GM18951 (cell line): ENCODE data around the gene LRRK1.

Experiments used
- POLR2A ChIP-seq: IDR thresholded peaks from 4 replicates; pipeline ENCODE4 v1.6.1; 2011; ENCODE audit warnings: mild to moderate bottlenecking; ENCODE audit not compliant: insufficient read length, insufficient read depth; ENCODE audit errors: extremely low read depth
- in situ Hi-C: fragments of 300-500 bp; cut with MboI; formaldehyde crosslinking; loops from one replicate; pipeline ENCODE4 v1.12.0; 2022; ENCODE audit warnings: low sequenced_read_pairs, mixed read lengths, inconsistent platforms; ENCODE audit not compliant: unreplicated experiment

LRRK1 gene, protein sequence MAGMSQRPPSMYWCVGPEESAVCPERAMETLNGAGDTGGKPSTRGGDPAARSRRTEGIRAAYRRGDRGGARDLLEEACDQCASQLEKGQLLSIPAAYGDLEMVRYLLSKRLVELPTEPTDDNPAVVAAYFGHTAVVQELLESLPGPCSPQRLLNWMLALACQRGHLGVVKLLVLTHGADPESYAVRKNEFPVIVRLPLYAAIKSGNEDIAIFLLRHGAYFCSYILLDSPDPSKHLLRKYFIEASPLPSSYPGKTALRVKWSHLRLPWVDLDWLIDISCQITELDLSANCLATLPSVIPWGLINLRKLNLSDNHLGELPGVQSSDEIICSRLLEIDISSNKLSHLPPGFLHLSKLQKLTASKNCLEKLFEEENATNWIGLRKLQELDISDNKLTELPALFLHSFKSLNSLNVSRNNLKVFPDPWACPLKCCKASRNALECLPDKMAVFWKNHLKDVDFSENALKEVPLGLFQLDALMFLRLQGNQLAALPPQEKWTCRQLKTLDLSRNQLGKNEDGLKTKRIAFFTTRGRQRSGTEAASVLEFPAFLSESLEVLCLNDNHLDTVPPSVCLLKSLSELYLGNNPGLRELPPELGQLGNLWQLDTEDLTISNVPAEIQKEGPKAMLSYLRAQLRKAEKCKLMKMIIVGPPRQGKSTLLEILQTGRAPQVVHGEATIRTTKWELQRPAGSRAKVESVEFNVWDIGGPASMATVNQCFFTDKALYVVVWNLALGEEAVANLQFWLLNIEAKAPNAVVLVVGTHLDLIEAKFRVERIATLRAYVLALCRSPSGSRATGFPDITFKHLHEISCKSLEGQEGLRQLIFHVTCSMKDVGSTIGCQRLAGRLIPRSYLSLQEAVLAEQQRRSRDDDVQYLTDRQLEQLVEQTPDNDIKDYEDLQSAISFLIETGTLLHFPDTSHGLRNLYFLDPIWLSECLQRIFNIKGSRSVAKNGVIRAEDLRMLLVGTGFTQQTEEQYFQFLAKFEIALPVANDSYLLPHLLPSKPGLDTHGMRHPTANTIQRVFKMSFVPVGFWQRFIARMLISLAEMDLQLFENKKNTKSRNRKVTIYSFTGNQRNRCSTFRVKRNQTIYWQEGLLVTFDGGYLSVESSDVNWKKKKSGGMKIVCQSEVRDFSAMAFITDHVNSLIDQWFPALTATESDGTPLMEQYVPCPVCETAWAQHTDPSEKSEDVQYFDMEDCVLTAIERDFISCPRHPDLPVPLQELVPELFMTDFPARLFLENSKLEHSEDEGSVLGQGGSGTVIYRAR (N-terminal part only)

GRCh38 chr15:100918690-100919480 is at the start of gene LRRK1:
TSS of gene LRRK1 (plus strand) at chr15:100919357. CDS start at chr15:100924633, 5,276 bp downstream.
- in situ Hi-C loops, result loop anchor here (5.0 to 25.0 kb wide), 2 partner anchors 88 to 343 kb away; partner anchors contain the start of gene CHSY1
- TF ChIP-seq POLR2A, result peak; percentile 61

DNA sequence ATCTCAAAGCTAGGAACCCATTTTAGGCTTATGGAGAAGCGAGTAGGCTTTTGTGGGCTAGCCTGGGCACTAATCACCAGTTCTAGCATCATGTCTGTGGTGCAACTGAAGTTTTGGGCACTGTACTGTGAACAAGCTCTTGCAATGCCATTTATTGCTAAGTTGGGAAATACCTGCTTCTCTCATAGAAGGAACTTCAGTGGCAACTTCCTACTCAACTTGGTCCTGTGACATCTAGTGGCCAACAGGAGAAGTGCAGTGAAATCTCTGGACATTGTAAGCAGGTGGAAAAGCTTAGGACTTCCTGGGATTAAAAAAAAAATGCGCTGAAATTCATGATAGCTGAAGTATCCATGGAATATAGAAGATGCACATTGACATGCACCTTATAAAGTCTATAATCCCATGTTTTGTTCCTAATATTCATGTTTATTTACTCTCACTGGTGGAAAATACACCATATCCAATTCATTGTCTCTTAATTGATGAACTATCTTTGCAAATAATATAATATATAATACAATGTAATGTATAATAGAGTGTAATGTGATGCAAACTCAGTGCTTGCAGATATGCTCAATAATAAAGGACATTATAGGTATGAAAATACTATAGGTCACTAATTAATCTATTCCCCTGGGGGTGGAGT is 46.0 kb upstream of the LRRK1 start:
- TF ChIP-seq POLR2A, result no peak
- in situ Hi-C loops, result loop anchor here (10.0 kb wide), 1 partner anchor 238 kb away; no protein-coding TSS in a partner anchor

- in situ Hi-C loops, result loop anchor here (10.0 kb wide), 1 partner anchor 241 kb away; no protein-coding TSS in a partner anchor
- TF ChIP-seq POLR2A, result no peak
These were observed 43.7 kb upstream of the LRRK1 start for GRCh38 chr15:100875495-100875894.

GRCh38 chr15:100875976-100876375 is 43.2 kb upstream of the LRRK1 start:
- in situ Hi-C loops, result loop anchor here (10.0 kb wide), 1 partner anchor 241 kb away; no protein-coding TSS in a partner anchor
- TF ChIP-seq POLR2A, result no peak

DNA sequence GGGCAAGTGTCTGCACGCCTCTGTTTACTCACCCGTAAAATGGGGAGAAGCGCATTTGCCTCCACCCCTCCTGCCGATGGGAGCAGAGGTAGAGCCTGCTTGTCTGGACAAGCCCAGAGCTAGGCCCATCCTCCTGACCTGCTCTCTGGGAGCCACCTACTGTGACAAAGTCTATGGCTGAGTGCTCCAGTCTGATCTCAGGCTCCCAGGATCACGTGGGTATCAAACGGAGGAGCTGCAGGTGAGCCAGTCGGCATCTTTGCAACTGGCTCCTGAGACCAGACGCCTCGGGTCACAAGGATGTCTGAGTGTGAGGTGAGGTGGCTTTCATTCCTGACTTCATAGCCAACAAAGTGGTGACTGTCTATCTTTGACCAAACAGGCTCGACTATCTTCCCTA is 41.6 kb upstream of the LRRK1 start:
- no peak for TF ChIP-seq POLR2A
- in situ Hi-C loops, result loop anchor here (10.0 kb wide), 1 partner anchor 243 kb away; no protein-coding TSS in a partner anchor

- in situ Hi-C loops, result loop anchor here (10.0 kb wide), 1 partner anchor 243 kb away; no protein-coding TSS in a partner anchor
- TF ChIP-seq POLR2A, result no peak
These were observed 41.0 kb upstream of the LRRK1 start for GRCh38 chr15:100878130-100878529.

DNA sequence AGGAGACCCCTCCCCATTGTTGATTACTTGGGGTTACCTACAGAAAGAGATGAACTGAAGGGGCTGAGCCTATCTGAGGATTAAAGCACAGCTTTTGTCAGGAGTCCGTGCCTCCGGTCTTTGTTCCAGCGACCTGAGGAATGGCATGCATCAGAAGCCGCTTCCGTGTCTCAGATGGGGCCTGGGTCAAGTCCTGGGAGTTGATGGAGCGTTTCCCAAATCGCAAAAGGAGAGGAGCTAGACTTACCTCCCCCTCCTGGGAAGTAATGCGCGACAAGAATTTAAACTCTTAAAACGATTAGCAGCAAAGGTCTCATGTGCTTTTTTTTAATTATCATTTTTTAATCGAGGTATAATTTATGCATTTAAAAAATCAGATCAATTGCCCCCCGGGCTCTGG is 40.5 kb upstream of the LRRK1 start:
- in situ Hi-C loops, result loop anchor here (10.0 kb wide), 1 partner anchor 244 kb away; no protein-coding TSS in a partner anchor

GRCh38 chr15:100879061-100879463 is 40.1 kb upstream of the LRRK1 start:
- in situ Hi-C loops, result loop anchor here (10.0 kb wide), 1 partner anchor 244 kb away; no protein-coding TSS in a partner anchor
- TF ChIP-seq POLR2A, result no peak

More for the DNA sequence above, 40.5 kb upstream of the LRRK1 start:
- no peak for TF ChIP-seq POLR2A

- TF ChIP-seq POLR2A, result no peak
- in situ Hi-C loops, result loop anchor here (10.0 kb wide), 1 partner anchor 245 kb away; no protein-coding TSS in a partner anchor
These were observed 39.6 kb upstream of the LRRK1 start, which contains the start of gene ALDH1A3 for GRCh38 chr15:100879464-100880138. TSS of gene ALDH1A3 (plus strand) at chr15:100879831. CDS start at chr15:100879908, 77 bp downstream.

- TF ChIP-seq POLR2A, result no peak
- in situ Hi-C loops, result no loop called here
These were observed 38.8 kb upstream of the LRRK1 start for GRCh38 chr15:100880139-100880896.
